Stimulated activated CD8-positive, alpha-beta memory T cell treated with anti-CD3 and anti-CD28 coated beads, Interleukin-7, amount 100 ng/mL, for 24 hours (primary cell): ENCODE data around the gene NLRP6.
"Not testable (repeated sequence)": the region's sequence is repeated elsewhere in the genome, so short reads cannot be mapped to it uniquely, and the experiment has no call there.

Experiments used
- DNase-seq: peaks from one replicate; pipeline ENCODE4 v3.0.0-alpha.2; 2020; ENCODE audit warnings: low read depth

NLRP6 gene

DNA sequence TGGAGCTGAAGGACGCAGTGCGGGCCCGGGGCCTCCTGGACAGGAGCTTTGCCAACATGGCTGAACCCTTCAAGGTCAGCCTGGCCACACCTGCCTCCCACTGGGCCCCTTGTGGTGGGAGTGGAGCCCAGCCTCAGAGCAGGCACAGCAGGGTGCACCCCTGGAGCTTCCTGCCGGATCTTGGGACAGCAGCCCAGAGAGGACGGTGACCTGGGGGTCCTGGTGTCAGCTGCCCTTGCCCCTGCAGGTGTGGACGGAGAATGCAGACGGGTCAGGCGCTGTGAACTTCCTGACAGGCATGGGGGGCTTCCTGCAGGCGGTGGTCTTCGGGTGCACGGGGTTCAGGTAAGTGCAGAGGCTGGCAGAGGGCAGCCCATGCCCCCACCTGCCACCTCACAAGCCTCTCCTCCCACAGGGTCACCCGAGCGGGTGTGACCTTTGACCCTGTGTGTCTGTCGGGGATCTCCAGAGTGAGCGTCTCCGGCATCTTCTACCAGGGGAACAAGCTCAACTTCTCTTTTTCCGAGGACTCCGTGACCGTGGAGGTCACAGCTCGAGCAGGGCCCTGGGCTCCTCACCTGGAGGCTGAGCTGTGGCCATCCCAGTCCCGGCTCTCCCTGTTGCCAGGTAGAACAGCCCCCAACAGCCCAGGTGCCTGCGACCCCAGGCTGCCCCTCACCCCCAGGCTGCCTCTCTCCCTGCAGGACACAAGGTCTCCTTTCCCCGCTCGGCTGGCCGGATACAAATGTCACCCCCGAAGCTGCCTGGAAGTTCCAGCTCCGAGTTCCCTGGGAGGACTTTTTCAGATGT lies 15.8 kb downstream of the NLRP6 start:
- no peak for DNase-seq

DNA sequence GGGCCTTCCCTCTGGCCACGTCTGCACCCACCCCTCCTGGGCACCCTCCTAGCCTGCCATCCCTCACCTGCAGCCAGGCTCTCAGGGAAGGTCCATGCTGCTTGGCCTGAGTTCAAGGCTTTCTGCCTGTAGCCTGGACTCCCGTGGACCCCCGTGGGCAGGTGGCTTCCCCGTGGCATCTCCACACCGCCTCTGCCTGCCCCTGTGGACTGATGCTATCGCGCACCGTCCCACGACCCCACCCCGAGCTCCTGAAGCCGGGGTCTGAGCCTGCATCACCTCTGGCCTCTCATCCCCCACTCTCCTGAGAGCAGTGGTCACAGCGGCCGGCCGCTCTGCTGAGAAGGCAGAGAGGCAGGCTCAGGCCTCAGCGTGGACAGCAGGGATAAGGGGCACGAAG lies 16.6 kb downstream of the NLRP6 start:
- DNase-seq: no peak

GRCh38 chr11:295351-296170 lies 17.4 kb downstream of the NLRP6 start:
- DNase-seq: no peak

DNA sequence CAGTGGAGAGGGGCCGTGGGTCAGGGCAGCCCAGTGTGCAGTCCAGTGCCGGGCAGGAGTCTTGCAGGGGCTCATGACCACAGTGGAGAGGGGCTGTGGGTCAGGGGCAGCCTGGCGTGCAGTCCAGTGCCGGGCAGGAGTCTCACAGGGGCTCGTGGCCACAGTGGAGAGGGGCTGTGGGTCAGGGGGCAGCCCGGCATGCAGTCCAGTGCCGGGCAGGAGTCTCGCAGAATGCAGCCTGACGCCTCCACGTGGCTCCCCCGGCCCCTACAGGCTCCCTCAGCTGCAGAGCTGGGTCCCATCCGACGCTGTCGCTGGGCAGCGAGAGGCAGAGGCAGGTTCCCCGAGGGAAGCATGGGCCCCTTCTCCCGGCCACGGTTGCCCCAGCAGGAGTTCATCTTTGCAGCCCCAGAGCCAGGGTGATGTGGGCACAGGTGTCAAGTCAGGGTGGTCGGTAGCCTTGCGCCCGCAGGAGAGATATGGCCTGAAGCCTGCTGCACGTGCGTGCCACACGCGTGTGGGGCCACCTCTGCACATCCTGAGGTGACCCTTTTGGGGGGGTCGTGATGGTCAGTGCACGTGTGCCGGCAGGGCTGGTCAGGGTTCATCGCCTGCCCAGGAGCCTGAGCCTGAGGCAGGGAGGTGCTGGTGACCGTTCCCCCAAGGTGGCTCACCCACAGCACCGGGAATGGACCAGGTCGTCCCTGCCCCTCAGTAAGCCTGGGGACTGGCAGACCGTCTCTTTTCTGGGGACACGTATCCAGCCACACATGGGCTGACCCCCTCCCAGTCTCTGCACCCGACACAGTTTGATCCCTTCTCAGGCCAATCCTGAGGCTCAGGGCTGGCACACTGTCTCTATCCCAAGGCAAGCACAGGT lies 18.2 kb downstream of the NLRP6 start:
- no peak for DNase-seq

GRCh38 chr11:297051-297585 lies 18.9 kb downstream of the NLRP6 start:
- no peak for DNase-seq

DNA sequence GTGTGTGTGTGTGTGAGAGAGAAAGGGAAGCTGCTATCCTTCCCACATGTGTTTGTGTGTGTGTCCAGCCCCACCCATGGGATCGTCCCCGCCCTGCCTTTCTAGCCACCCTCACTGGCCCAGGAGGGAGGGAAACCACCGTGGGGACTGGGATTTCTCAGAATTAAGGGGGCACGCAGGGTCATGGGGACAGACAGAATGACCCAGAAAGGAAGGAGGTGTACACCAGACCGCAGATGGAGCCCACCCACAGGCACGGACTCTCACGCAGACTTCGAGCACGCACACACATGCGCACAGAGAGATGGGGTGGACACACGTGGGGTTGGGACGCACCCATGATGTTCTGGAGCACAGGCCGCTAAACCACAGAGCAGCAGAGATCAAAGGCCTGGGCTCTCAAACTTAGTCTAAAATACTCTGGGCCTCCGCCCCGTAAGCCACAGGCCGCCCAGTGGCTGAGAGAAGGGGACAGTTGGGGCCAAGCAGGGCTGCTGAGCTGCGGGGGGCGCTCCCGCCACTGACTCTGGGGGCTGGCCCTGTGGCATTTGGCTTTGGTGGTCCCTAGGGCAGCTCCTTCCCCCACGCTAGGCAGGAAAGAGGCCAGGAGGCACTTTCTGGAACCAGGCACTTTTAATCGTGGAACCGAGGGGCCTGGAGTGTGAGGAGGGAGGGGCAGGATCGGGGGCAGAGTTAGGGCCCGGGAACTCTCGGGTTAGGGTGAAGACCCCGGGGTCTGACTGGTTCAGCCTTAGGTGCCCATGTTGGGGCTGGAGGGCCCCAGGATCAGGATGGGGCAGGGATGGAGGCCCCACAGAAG lies 19.6 kb downstream of the NLRP6 start:
- DNase-seq: no peak

DNA sequence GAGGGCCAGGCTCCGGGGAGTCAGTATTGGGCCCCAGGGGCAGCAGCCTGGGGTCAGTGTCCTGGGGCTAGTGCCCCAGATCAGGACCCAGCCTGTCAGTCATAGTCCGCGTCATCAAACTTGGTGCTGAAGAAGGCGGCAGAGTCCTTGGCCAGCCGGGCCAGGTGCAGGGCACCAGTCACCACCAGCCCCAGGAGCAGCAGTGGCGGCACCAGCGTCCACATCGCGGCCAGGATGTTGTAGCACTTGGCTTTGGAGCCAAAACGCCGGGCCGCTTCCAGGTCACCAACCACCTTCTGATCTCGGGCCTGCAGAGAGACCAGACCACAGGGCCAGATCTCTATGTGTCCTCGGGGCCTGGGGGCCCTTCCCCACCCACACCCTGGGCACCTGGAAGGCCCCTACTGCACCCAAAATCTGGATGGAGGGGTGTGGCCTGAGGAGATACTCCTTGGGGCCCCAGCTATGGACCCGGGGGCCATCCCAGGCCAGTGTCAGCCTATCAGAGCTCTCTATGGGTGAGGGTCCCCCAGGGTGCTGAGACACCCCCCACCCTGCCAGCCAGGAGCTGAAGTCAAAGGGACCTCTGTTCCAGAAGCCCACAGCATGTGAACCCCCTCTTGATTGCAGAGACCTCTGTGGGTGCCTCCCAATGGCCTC lies 20.3 kb downstream of the NLRP6 start:
- no peak for DNase-seq

GRCh38 chr11:299081-299891 lies 21.1 kb downstream of the NLRP6 start, which contains the start of gene IFITM5:
Gene IFITM5 (minus strand): TSS chr11:299526. CDS start chr11:299490, 36 bp downstream.
- DNase-seq: no peak

DNA sequence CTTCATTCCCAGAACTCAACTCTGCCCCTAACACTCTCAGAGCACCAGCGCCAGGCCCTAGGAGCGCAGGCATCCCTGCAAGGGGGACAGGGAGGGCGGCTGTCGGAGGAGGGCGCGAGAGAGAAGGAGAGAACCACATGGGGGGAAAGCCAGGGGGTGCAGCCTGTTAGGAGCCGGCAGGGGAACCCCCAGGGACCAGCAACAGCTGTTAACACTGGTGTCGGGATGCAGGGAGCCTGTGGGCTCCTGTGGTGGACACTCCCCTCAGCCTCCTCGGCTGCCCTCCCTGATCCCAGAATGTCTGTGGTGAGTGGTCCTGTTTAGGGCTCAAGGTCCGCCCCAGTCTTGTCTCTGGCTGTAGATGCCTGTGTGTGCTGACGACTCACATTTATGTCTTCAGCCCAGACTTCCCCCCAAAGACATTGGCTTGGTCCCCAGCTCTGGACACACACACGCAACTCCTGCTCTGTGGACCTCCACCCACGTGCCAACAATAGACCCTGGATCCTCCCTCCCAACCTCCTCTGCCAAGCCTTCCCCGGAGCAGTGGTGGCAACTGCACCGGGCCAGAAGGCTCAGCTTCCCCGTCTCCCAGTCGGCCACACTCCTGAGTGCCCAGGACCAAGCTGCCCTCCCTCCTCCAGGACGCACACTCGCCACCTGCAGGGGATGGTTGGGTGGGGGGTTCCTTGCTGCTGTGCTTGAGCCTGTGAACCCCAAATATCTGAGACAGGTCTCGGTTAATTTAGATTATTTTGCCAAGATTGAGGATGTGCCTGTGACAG lies 21.9 kb downstream of the NLRP6 start:
- DNase-seq: no peak

GRCh38 chr11:303363-303762 lies 25.2 kb downstream of the NLRP6 start:
- no peak for DNase-seq

DNA sequence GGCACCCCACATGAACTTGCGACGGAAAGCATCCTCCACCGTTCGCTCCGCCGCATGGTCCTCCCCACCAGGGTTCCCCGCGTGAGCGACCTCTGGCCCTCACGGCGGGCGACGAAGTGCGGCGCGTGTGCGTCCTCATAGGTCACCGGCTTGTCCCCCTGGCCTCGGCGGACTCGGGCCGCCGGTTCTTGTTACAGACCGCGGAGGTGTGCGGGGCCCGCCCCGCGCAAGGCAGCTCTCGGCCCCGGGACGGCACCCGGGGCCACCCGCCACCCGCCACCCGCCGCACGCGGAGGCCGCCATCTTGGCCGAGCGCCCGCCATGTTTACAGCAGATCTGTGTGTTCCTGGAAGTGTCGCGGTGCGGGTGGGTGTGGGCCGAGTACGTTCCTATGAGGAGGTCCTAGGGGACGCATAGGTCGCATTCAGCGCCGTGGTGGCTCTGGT lies 25.9 kb downstream of the NLRP6 start:
- DNase-seq: no peak

GRCh38 chr11:304915-305843 lies 27.0 kb downstream of the NLRP6 start:
- no peak for DNase-seq

GRCh38 chr11:305844-306211 lies 27.6 kb downstream of the NLRP6 start:
- DNase-seq: no peak

GRCh38 chr11:306645-307371 lies 28.6 kb downstream of the NLRP6 start:
- no peak for DNase-seq

- DNase-seq: not testable (repeated sequence)
Measured at GRCh38 chr11:307766-308708, 29.8 kb downstream of the NLRP6 start, which contains the start of gene IFITM2. Gene IFITM2 (plus strand): TSS chr11:307816. CDS start chr11:308193, 377 bp downstream.
